SK-N-SH treated with all-trans-retinoic acid at 6 μM for 48 hours (cell line): ENCODE measurements around the gene ATP2B1.
A peak's percentile ranks its signal among the peaks of the same experiment; 100 is the strongest.

Experiments used
- ATAC-seq: fragments of 200-7000 bp; cut with Tn5 transposase; 3 replicates; pipeline ENCODE4 v1.9.1; 2020; ENCODE audit warnings: mild to moderate bottlenecking, moderate library complexity
- CSDC2 ChIP-seq: fragments of 250-450 bp; sonication (Bioruptor Pico); IDR thresholded peaks from 2 replicates; pipeline ENCODE4 v1.5.0; 2020; ENCODE audit warnings: mild to moderate bottlenecking, moderate library complexity
- ESRRG ChIP-seq: fragments of 250-450 bp; sonication (Bioruptor Pico); IDR thresholded peaks from 2 replicates; pipeline ENCODE4 v1.6.1; 2021; ENCODE audit warnings: mild to moderate bottlenecking
- GLIS3 ChIP-seq: fragments of 250-450 bp; sonication (Bioruptor Pico); IDR thresholded peaks from 2 replicates; pipeline ENCODE4 v1.5.0; 2020; ENCODE audit warnings: mild to moderate bottlenecking, moderate library complexity
- ISL1 ChIP-seq: fragments of 250-450 bp; sonication (Bioruptor Pico); IDR thresholded peaks from 2 replicates; pipeline ENCODE4 v2.1.2; 2022; ENCODE audit warnings: mild to moderate bottlenecking, moderate library complexity
- PPARA ChIP-seq: fragments of 250-450 bp; sonication (Bioruptor Pico); IDR thresholded peaks from 2 replicates; pipeline ENCODE4 v1.5.0; 2020; ENCODE audit warnings: mild to moderate bottlenecking, borderline replicate concordance
- SNAI2 ChIP-seq: fragments of 250-450 bp; sonication (Bioruptor Pico); IDR thresholded peaks from 2 replicates; pipeline ENCODE4 v1.5.0; 2020; ENCODE audit warnings: mild to moderate bottlenecking, moderate library complexity
- TCF4 ChIP-seq: fragments of 250-450 bp; sonication (Bioruptor Pico); IDR thresholded peaks from 2 replicates; pipeline ENCODE4 v1.8.0; 2021; ENCODE audit warnings: mild to moderate bottlenecking, moderate library complexity, borderline replicate concordance
- ZFP3 ChIP-seq: fragments of 250-450 bp; sonication (Bioruptor Pico); IDR thresholded peaks from 2 replicates; pipeline ENCODE4 v1.5.0; 2020; ENCODE audit warnings: mild to moderate bottlenecking, moderate library complexity
- ZFP30 ChIP-seq: fragments of 450-650 bp; formaldehyde crosslinking; IDR thresholded peaks from 2 replicates; pipeline ENCODE4 v1.5.0; 2022; ENCODE audit warnings: mild to moderate bottlenecking, moderate library complexity
- ZNF565 ChIP-seq: fragments of 450-650 bp; formaldehyde crosslinking; conservative IDR thresholded peaks from 2 replicates; pipeline ENCODE4 v1.5.0; 2020; ENCODE audit warnings: low read depth, mild to moderate bottlenecking, moderate library complexity
- ZNF70 ChIP-seq: fragments of 450-650 bp; formaldehyde crosslinking; IDR thresholded peaks from 2 replicates; pipeline ENCODE4 v1.5.0; 2020; ENCODE audit warnings: mild to moderate bottlenecking, moderate library complexity
- ZNF8 ChIP-seq: fragments of 450-650 bp; formaldehyde crosslinking; IDR thresholded peaks from 2 replicates; pipeline ENCODE4 v1.5.0; 2020; ENCODE audit warnings: mild to moderate bottlenecking, moderate library complexity
- TF ChIP-seq, protein P1 (sequence below): fragments of 250-450 bp; sonication (Bioruptor Pico); IDR thresholded peaks from 2 replicates; pipeline ENCODE4 v1.8.0; 2021; ENCODE audit warnings: low read depth, mild to moderate bottlenecking, moderate library complexity, borderline replicate concordance
- TF ChIP-seq, protein P2 (sequence below): fragments of 250-450 bp; sonication (Bioruptor Pico); IDR thresholded peaks from 2 replicates; pipeline ENCODE4 v1.8.0; 2020; ENCODE audit warnings: mild to moderate bottlenecking, moderate library complexity, borderline replicate concordance
- TF ChIP-seq, protein P3 (sequence below): fragments of 250-450 bp; sonication (Bioruptor Pico); IDR thresholded peaks from 2 replicates; pipeline ENCODE4 v1.5.0; 2020; ENCODE audit warnings: mild to moderate bottlenecking, moderate library complexity
- TF ChIP-seq, protein P4 (sequence below): fragments of 250-450 bp; sonication (Bioruptor Pico); IDR thresholded peaks from 2 replicates; pipeline ENCODE4 v1.5.1; 2021; ENCODE audit warnings: mild to moderate bottlenecking, moderate library complexity

Gene ATP2B1

DNA sequence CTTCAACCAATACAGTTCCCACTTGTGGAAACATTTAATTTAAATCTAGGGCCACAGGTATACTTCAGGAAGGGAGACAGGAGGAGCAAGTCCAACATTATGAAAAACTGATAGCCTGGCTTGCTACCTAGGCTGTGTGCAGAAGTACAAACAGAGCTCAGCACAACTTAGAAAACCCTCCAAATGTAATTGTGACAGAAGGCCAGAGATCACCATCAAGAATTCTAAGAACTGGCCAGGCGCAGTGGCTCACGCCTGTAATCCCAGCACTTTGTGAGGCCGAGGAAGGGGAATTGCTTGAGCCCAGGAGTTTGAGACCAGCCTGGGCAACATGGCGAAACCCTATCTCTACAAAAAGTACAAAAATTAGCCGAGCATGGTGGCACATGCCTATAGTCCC lies 14.1 kb downstream of the ATP2B1 start:
- no peak for ATAC-seq
- TF ChIP-seq ISL1 (CRISPR knock-in tag), result no peak
- TF ChIP-seq, protein P1, sequence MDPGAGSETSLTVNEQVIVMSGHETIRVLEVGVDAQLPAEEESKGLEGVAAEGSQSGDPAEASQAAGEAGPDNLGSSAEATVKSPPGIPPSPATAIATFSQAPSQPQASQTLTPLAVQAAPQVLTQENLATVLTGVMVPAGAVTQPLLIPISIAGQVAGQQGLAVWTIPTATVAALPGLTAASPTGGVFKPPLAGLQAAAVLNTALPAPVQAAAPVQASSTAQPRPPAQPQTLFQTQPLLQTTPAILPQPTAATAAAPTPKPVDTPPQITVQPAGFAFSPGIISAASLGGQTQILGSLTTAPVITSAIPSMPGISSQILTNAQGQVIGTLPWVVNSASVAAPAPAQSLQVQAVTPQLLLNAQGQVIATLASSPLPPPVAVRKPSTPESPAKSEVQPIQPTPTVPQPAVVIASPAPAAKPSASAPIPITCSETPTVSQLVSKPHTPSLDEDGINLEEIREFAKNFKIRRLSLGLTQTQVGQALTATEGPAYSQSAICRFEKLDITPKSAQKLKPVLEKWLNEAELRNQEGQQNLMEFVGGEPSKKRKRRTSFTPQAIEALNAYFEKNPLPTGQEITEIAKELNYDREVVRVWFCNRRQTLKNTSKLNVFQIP (CRISPR knock-in tag), result no peak
- TF ChIP-seq, protein P2, sequence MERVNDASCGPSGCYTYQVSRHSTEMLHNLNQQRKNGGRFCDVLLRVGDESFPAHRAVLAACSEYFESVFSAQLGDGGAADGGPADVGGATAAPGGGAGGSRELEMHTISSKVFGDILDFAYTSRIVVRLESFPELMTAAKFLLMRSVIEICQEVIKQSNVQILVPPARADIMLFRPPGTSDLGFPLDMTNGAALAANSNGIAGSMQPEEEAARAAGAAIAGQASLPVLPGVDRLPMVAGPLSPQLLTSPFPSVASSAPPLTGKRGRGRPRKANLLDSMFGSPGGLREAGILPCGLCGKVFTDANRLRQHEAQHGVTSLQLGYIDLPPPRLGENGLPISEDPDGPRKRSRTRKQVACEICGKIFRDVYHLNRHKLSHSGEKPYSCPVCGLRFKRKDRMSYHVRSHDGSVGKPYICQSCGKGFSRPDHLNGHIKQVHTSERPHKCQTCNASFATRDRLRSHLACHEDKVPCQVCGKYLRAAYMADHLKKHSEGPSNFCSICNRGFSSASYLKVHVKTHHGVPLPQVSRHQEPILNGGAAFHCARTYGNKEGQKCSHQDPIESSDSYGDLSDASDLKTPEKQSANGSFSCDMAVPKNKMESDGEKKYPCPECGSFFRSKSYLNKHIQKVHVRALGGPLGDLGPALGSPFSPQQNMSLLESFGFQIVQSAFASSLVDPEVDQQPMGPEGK (CRISPR knock-in tag), result no peak
- TF ChIP-seq ZNF8 (CRISPR knock-in tag), result no peak
- TF ChIP-seq GLIS3 (CRISPR knock-in tag), result no peak

DNA sequence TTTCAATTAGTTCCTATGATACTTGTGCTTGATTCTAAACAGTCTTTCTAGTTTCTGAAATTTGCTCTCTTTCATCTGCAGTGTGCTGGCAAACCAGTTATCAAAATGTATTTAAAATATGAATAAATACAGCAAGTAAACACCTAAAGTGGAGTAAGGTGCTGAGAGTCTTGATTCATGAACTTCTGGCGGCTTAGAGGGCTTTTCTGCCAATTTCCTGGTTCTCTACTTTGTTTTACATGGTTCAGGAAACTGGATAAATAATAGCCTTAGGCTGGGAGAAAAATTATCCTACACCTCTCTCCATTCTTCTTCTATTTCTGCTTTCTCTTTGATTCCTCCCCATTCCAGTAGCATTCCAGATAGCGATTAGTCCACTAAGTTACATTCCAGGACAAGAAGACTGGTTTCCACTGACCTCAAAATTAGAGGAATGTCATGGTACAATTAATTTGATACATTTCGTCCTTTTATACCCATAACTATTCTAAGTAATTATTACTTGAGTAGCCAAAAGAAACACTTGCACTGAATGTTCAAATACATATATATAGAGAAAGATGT lies 14.9 kb downstream of the ATP2B1 start:
- ATAC-seq, result no peak

DNA sequence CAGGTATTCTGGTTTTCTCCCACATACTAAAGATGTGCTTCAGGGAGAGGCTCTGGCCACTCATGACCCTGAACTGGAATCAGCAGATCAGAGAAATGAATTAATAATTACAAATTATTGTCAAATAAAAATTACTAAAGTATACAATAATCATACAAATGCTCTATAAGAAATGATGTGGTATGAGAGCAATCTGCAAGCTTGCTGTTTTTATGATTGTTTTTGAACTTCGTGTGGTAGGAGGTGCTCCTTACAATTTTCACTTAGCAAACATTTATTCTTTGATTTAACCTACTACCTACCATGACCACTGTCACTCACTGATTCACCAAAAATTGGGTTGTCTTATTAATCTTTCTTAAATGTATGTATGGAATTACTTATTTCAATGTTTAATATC lies 16.2 kb downstream of the ATP2B1 start:
- TF ChIP-seq, protein P3, sequence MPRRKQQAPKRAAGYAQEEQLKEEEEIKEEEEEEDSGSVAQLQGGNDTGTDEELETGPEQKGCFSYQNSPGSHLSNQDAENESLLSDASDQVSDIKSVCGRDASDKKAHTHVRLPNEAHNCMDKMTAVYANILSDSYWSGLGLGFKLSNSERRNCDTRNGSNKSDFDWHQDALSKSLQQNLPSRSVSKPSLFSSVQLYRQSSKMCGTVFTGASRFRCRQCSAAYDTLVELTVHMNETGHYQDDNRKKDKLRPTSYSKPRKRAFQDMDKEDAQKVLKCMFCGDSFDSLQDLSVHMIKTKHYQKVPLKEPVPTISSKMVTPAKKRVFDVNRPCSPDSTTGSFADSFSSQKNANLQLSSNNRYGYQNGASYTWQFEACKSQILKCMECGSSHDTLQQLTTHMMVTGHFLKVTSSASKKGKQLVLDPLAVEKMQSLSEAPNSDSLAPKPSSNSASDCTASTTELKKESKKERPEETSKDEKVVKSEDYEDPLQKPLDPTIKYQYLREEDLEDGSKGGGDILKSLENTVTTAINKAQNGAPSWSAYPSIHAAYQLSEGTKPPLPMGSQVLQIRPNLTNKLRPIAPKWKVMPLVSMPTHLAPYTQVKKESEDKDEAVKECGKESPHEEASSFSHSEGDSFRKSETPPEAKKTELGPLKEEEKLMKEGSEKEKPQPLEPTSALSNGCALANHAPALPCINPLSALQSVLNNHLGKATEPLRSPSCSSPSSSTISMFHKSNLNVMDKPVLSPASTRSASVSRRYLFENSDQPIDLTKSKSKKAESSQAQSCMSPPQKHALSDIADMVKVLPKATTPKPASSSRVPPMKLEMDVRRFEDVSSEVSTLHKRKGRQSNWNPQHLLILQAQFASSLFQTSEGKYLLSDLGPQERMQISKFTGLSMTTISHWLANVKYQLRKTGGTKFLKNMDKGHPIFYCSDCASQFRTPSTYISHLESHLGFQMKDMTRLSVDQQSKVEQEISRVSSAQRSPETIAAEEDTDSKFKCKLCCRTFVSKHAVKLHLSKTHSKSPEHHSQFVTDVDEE (CRISPR knock-in tag), result no peak
- TF ChIP-seq ESRRG (CRISPR knock-in tag) (no peak), ZFP30 (CRISPR knock-in tag) (no peak), TCF4 (CRISPR knock-in tag) (no peak), ZNF565 (CRISPR knock-in tag) (no peak), SNAI2 (no peak), ZFP3 (no peak), ZNF8 (CRISPR knock-in tag) (no peak)
- TF ChIP-seq, protein P1 (CRISPR knock-in tag), result no peak
- TF ChIP-seq, protein P2 (CRISPR knock-in tag), result no peak
- TF ChIP-seq, protein P4, sequence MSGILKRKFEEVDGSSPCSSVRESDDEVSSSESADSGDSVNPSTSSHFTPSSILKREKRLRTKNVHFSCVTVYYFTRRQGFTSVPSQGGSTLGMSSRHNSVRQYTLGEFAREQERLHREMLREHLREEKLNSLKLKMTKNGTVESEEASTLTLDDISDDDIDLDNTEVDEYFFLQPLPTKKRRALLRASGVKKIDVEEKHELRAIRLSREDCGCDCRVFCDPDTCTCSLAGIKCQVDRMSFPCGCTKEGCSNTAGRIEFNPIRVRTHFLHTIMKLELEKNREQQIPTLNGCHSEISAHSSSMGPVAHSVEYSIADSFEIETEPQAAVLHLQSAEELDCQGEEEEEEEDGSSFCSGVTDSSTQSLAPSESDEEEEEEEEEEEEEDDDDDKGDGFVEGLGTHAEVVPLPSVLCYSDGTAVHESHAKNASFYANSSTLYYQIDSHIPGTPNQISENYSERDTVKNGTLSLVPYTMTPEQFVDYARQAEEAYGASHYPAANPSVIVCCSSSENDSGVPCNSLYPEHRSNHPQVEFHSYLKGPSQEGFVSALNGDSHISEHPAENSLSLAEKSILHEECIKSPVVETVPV, result no peak
- ATAC-seq, result no peak

More for the DNA sequence above, 14.9 kb downstream of the ATP2B1 start:
- no peak for TF ChIP-seq CSDC2 (CRISPR knock-in tag)
- peak; percentile 76 for TF ChIP-seq ISL1 (CRISPR knock-in tag)
- TF ChIP-seq PPARA (CRISPR knock-in tag), result no peak

DNA sequence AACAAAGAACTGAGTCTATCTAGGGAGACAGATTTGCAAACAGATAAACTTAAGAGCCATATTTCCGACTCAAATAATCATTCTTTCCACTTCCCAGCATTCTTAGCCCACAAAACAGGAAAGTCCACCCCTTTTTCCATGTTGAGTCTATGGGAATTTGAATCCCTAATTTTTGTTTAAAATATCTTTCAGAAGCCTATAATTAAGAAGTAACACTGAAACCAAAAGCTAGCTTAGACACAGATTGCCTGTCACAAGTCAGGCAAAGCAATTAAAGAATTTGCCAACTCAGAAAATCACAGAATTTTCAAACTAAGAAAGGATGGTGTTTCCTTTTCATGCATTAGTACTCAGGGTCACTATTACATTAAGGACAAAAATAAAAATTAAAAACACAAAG lies 17.0 kb downstream of the ATP2B1 start:
- TF ChIP-seq, protein P4, result no peak
- TF ChIP-seq ISL1 (CRISPR knock-in tag) (no peak), ZNF70 (no peak)
- ATAC-seq, result no peak
